Karpas-422 (cell line): Measurements from ENCODE around the gene EHBP1L1. TPM values are rescaled to one million over a fixed set of nuclear protein-coding genes. Genes with fewer than 3 reads are reported as not detected.
"Not testable (repeated sequence)": the region's sequence is repeated elsewhere in the genome, so short reads cannot be mapped to it uniquely, and the experiment has no call there.

Source experiments
- DNase-seq: peaks from one replicate; pipeline ENCODE4 v3.0.0-alpha.2; 2015
- H2AFZ ChIP-seq: fragments of 200-600 bp; sonication (generic); 2 replicates; pipeline ENCODE4 v1.6.1; 2014; ENCODE audit warnings: antibody characterized with exemption, low read length, mixed read lengths
- H3K27ac ChIP-seq: fragments of 200-600 bp; sonication (generic); 2 replicates; pipeline ENCODE4 v1.5.1; 2014; ENCODE audit warnings: mild to moderate bottlenecking, low read length, moderate library complexity
- H3K27me3 ChIP-seq: fragments of 200-600 bp; sonication (generic); 2 replicates; pipeline ENCODE4 v1.6.1; 2014; ENCODE audit warnings: low read length, mixed read lengths
- H3K36me3 ChIP-seq: fragments of 200-600 bp; sonication (generic); 2 replicates; pipeline ENCODE4 v1.6.1; 2014; ENCODE audit warnings: low read length, mixed read lengths; ENCODE audit not compliant: insufficient read depth
- H3K4me1 ChIP-seq: fragments of 200-600 bp; sonication (generic); 2 replicates; pipeline ENCODE4 v1.6.1; 2014; ENCODE audit warnings: mild to moderate bottlenecking, low read length, mixed read lengths
- H3K4me2 ChIP-seq: fragments of 200-600 bp; sonication (generic); 2 replicates; pipeline ENCODE4 v1.6.1; 2014; ENCODE audit warnings: low read length, low read depth, mild to moderate bottlenecking; ENCODE audit not compliant: poor library complexity, severe bottlenecking
- H3K4me3 ChIP-seq: fragments of 200-600 bp; sonication (generic); 2 replicates; pipeline ENCODE4 v1.5.1; 2014; ENCODE audit warnings: mild to moderate bottlenecking, antibody characterized with exemption, low read length, mixed read lengths
- H3K79me2 ChIP-seq: fragments of 200-600 bp; sonication (generic); 2 replicates; pipeline ENCODE4 v1.6.1; 2014; ENCODE audit warnings: mild to moderate bottlenecking, low read length, mixed read lengths
- H3K9ac ChIP-seq: fragments of 200-600 bp; sonication (generic); 2 replicates; pipeline ENCODE4 v1.6.0; 2014; ENCODE audit warnings: low read length
- H3K9me2 ChIP-seq: fragments of 200-600 bp; sonication (generic), shearing (Covaris generic); replicated peaks from 2 replicates; pipeline ENCODE4 v1.6.0; 2014; ENCODE audit warnings: mild to moderate bottlenecking, low read length, moderate library complexity; ENCODE audit not compliant: insufficient read depth
- H3K9me3 ChIP-seq: fragments of 300-700, 200-600 bp; sonication (generic); 2 replicates; pipeline ENCODE4 v1.6.1; 2014; ENCODE audit warnings: low read length, mixed read lengths
- H4K20me1 ChIP-seq: fragments of 200-600 bp; sonication (generic); 2 replicates; pipeline ENCODE4 v1.6.1; 2014; ENCODE audit warnings: mild to moderate bottlenecking, antibody characterized with exemption, low read length, low read depth; ENCODE audit not compliant: insufficient read depth
- total RNA-seq: library from RNA; depleted of rRNA; stranded (reverse); fragments of >200 nt; shearing (Covaris generic); gene quantifications from 2 replicates; pipeline ENCODE4 v1.2.3, GENCODE V29; 2014; ENCODE audit warnings: low replicate concordance

Gene EHBP1L1
- total RNA-seq, 1 experiment from 2014 or later = 19.9 TPM

- no peak overlapping the region for H3K4me2 ChIP-seq
- H3K27ac ChIP-seq = peak overlapping the region; percentile 99
- H2AFZ ChIP-seq = no peak overlapping the region
- H3K9me2 ChIP-seq = no peaks in the 10 kb centered on the region
- peaks cover 44% of the 10 kb centered on the region for H3K4me1 ChIP-seq
- H3K9ac ChIP-seq = no peak overlapping the region
- no peaks in the 10 kb centered on the region for H3K27me3 ChIP-seq
- H3K79me2 ChIP-seq = peaks cover 18% of the 10 kb centered on the region
- DNase-seq = no peak
- 0 out of 2 replicates have a peak, but pooled peaks cover 5% of the 10 kb centered on the region for H3K36me3 ChIP-seq
- no peaks in the 10 kb centered on the region for H3K9me3 ChIP-seq
- H4K20me1 ChIP-seq = no peaks in the 10 kb centered on the region
- no peak overlapping the region for H3K4me3 ChIP-seq
Observed at GRCh38 chr11:65637032-65637557, 61.2 kb downstream of the EHBP1L1 start.

DNA sequence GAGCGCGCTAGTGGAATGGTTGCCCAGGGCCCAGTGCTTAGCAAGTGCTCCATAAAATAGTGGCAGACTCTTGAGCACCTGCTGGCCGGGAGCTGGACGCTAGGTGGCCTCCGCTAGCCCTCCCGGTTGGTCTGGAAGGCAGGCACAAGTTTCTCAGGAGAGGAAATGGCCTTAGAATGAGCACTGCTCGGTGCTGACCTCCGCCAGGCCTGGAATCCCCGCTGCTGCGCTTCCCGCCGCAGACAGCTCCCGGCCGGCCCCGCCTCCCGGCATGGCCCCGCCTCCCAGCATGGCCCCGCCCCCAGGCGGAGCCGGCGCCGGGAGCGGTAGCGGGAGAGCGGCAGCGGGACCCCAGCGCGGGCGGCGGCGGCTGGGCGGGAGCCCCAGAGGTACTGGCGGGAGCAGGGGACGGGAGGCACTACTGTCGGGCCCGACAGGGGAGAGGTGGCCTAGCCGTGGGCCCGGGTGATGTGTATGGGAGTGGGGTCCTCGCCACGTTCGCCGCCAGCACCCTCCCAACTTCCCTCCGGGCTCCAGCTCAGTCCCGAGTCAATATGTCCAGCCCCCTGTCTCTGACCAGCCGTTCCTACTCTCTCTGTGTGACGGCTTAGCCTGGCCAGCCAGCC is 62.1 kb downstream of the EHBP1L1 start, which contains the start of gene SIPA1:
Gene SIPA1, plus strand, starts transcription at position 308 of the 626 bp plus-strand sequence. CDS start 2,821 bp downstream, outside the sequence.
- Histone ChIP-seq H3K79me2 (peaks cover 24% of the 10 kb centered on the region), H3K4me1 (peaks cover 50% of the 10 kb centered on the region), H3K27ac (peak within 1 kb of the TSS; percentile 99), H3K4me2 (peak within 1 kb of the TSS; percentile 95), H2AFZ (no peak within 1 kb of the TSS), H3K9me2 (no peaks in the 10 kb centered on the region), H4K20me1 (no peaks in the 10 kb centered on the region), H3K4me3 (peak within 1 kb of the TSS; percentile 89), H3K9ac (peak within 1 kb of the TSS; percentile 92), H3K9me3 (no peaks in the 10 kb centered on the region), H3K27me3 (no peaks in the 10 kb centered on the region), H3K36me3 (0 out of 2 replicates have a peak, but pooled peaks cover 5% of the 10 kb centered on the region)
- DNase-seq = peak; percentile 84

- Histone ChIP-seq H3K27ac (peak overlapping the region; percentile 99), H3K4me1 (peaks cover 53% of the 10 kb centered on the region), H3K9ac (peak overlapping the region; percentile 92), H3K4me3 (peak overlapping the region; percentile 89), H3K36me3 (0 out of 2 replicates have a peak, but pooled peaks cover 11% of the 10 kb centered on the region), H3K79me2 (peaks cover 30% of the 10 kb centered on the region), H3K4me2 (peak overlapping the region; percentile 95)
- H4K20me1 ChIP-seq, H2AFZ ChIP-seq, DNase-seq, H3K9me3 ChIP-seq, H3K27me3 ChIP-seq, H3K9me2 ChIP-seq: not testable (repeated sequence)
Observed at GRCh38 chr11:65639228-65639597, 63.4 kb downstream of the EHBP1L1 start.

DNA sequence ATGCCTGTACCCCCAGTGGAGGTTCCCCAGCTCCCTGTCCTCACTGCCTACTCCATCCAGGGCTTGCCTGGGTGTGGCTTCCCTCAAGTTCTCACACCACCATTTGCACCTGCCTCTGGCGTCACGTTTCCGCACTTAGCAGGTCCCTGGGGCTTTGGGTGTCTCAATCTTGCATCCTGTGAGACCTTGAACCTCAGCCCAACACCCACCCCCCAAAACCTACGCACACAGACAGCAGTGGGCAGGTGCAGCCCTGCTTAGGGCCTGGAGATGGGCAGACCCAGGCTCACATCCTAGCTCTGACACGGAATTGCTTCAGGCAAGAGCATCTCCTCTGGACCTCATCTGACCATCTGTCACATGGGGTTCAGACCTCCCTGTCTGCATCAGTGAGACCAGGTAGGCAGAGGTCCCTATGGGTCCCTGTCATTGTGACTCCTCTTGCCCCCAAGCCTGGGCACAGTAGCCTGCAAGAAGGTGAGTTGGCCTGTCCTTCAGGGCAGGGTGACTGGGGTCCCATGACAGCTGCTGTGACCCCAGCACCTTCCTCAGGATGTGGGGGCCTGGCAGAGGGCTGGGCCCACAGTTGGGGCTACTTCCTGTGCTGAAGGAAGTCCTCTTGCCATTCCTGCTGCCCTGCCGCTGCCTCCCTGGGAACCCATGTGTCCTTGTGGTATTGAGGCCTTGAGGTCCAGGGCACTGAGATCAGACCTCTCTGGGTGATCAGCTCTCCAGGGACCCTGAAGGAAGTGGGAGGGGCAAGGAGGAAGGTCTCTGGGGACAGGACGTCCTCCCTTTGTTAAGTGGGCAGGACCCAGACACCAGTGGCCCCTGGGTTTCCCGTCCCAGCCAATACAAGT is 64.0 kb downstream of the EHBP1L1 start:
- DNase-seq = peak; percentile 98
- Histone ChIP-seq H3K9me2 (no peaks in the 10 kb centered on the region), H3K9me3 (no peaks in the 10 kb centered on the region), H3K79me2 (peaks cover 30% of the 10 kb centered on the region), H3K9ac (peak overlapping the region; percentile 92), H3K4me3 (peak overlapping the region; percentile 89), H3K4me1 (peaks cover 53% of the 10 kb centered on the region), H3K27ac (peak overlapping the region; percentile 99), H3K36me3 (0 out of 2 replicates have a peak, but pooled peaks cover 10% of the 10 kb centered on the region), H3K4me2 (peak overlapping the region; percentile 95), H2AFZ (no peak overlapping the region), H4K20me1 (peaks cover 4% of the 10 kb centered on the region; the same call in 1 of the 2 replicates), H3K27me3 (no peaks in the 10 kb centered on the region)

- no peaks in the 10 kb centered on the region for H3K9me3 ChIP-seq
- H3K27me3 ChIP-seq = no peaks in the 10 kb centered on the region
- H3K4me3 ChIP-seq = peak overlapping the region; percentile 89
- no peaks in the 10 kb centered on the region for H3K9me2 ChIP-seq
- peak overlapping the region; percentile 99 for H3K27ac ChIP-seq
- 0 out of 2 replicates have a peak, but pooled peaks cover 9% of the 10 kb centered on the region for H3K36me3 ChIP-seq
- H3K4me1 ChIP-seq = peaks cover 53% of the 10 kb centered on the region
- peaks cover 30% of the 10 kb centered on the region for H3K79me2 ChIP-seq
- peaks cover 4% of the 10 kb centered on the region; the same call in 1 of the 2 replicates for H4K20me1 ChIP-seq
- peak overlapping the region; percentile 92 for H3K9ac ChIP-seq
- DNase-seq = peak; percentile 86
- H3K4me2 ChIP-seq = peak overlapping the region; percentile 95
- H2AFZ ChIP-seq = no peak overlapping the region
Observed at GRCh38 chr11:65640483-65641296, 64.8 kb downstream of the EHBP1L1 start.

- peak overlapping the region; percentile 95 for H3K4me2 ChIP-seq
- H3K9me2 ChIP-seq = no peaks in the 10 kb centered on the region
- peaks cover 53% of the 10 kb centered on the region for H3K4me1 ChIP-seq
- peak overlapping the region; percentile 99 for H3K27ac ChIP-seq
- H3K4me3 ChIP-seq = peak overlapping the region; percentile 89
- peaks cover 4% of the 10 kb centered on the region; the same call in 1 of the 2 replicates for H4K20me1 ChIP-seq
- H3K79me2 ChIP-seq = peaks cover 30% of the 10 kb centered on the region
- H3K36me3 ChIP-seq = 0 out of 2 replicates have a peak, but pooled peaks cover 9% of the 10 kb centered on the region
- H3K27me3 ChIP-seq = no peaks in the 10 kb centered on the region
- no peaks in the 10 kb centered on the region for H3K9me3 ChIP-seq
- peak overlapping the region; percentile 92 for H3K9ac ChIP-seq
- DNase-seq = no peak
- no peak overlapping the region for H2AFZ ChIP-seq
Observed at GRCh38 chr11:65641297-65642013, 65.6 kb downstream of the EHBP1L1 start.
